Motor neuron (in vitro differentiated cells): ENCODE measurements around the gene RTEL1. TPM values are rescaled to one million over a fixed set of nuclear protein-coding genes. Genes with fewer than 3 reads are reported as not detected.
A peak's percentile ranks its signal among the peaks of the same experiment; 100 is the strongest.

ENCODE experiments used
- ATAC-seq, 8 experiments: fragments of 200-7000 bp; cut with Tn5 transposase; replicated peaks in 6 of 8; 2 replicates each; pipeline ENCODE4 v1.8.0; 2021; ENCODE audit warnings: mild to moderate bottlenecking in 8 of 8, moderate library complexity in 8 of 8
- H3K27ac ChIP-seq, 2 donors: fragments of 250-450 bp; sonication (Bioruptor Pico); 2 replicates each; pipeline ENCODE4 v1.9.0; 2021; ENCODE audit warnings: antibody characterized with exemption in 2 of 2, mild to moderate bottlenecking in 2 of 2, moderate library complexity in 1 of 2
- H3K4me1 ChIP-seq, 2 donors: fragments of 250-450 bp; sonication (Bioruptor Pico); replicated peaks in 1 of 2; 2 replicates each; pipeline ENCODE4 v1.6.1; 2021; ENCODE audit warnings: antibody characterized with exemption in 2 of 2, mild to moderate bottlenecking in 2 of 2, moderate library complexity in 1 of 2
- H3K4me3 ChIP-seq, 5 donors: fragments of 250-450 bp; sonication (Bioruptor Pico); 2 replicates each; pipeline ENCODE4 v1.9.0; 2021; ENCODE audit warnings: antibody characterized with exemption in 5 of 5, mild to moderate bottlenecking in 5 of 5, moderate library complexity in 4 of 5
- WGBS, 10 experiments: fragments of 450-650 bp; shearing (Covaris generic); methylation state at CpG; one replicate each; pipeline ENCODE4 v1.0.0; 2022; 5-methylcytosine and 5-hydroxymethylcytosine counted together
- in situ Hi-C, 9 experiments: fragments of 400-800 bp; cut with MboI; loops; one replicate each; pipeline ENCODE4 v1.15.0; 2021; ENCODE audit warnings: low sequenced_read_pairs in 9 of 9, low pct_unique_long_range_greater_than_20kb in 2 of 9; ENCODE audit not compliant: unreplicated experiment in 9 of 9
- total RNA-seq, 8 experiments: library from RNA; unstranded; fragments of 300-600 nt; gene quantifications; 2 replicates each; pipeline versions ENCODE4 v1.2.3 to v1.2.4, GENCODE V29; 2022

RTEL1 gene
- total RNA-seq, 8 experiments from 2014 or later, result 5.9 to 30.7 (median 11.0) TPM

- Histone ChIP-seq H3K27ac (no peak overlapping the region), H3K4me1 (no peaks in the 10 kb centered on the region), H3K4me3 (no peak overlapping the region)
- WGBS, 10 experiments, result 80 to 100% (median 92%) methylated on average over 1 to 4 of the region's 5 CpGs; no CpG with 5 or more reads in 7 of the 10 experiments
- no peak for ATAC-seq
- in situ Hi-C loops, result no loop called here
These were observed 73.3 kb downstream of the RTEL1 start for GRCh38 chr20:63731410-63731809.

GRCh38 chr20:63732118-63733095 is 74.3 kb downstream of the RTEL1 start:
- no peak overlapping the region for H3K27ac ChIP-seq
- no peak overlapping the region for H3K4me3 ChIP-seq
- in situ Hi-C loops, result no loop called here
- 50 to 100% (median 88%) methylated on average over 1 to 17 of the region's 38 CpGs; no CpG with 5 or more reads in 1 of the 10 experiments for WGBS, 10 experiments
- peaks cover 0 to 4% of the 10 kb centered on the region in 2 donors for H3K4me1 ChIP-seq
- no peak for ATAC-seq

- in situ Hi-C loops, result no loop called here
- peaks cover 2 to 11% of the 10 kb centered on the region in 2 donors for H3K4me1 ChIP-seq
- no peak overlapping the region for H3K27ac ChIP-seq
- 75 to 100% (median 100%) methylated on average over 1 to 2 of the region's 13 CpGs; no CpG with 5 or more reads in 7 of the 10 experiments for WGBS, 10 experiments
- no peak overlapping the region for H3K4me3 ChIP-seq
- no peak for ATAC-seq
These were observed 75.0 kb downstream of the RTEL1 start for GRCh38 chr20:63733117-63733516.

GRCh38 chr20:63733579-63734081 is 75.5 kb downstream of the RTEL1 start:
- Histone ChIP-seq H3K27ac (no peak overlapping the region), H3K4me1 (peaks cover 7 to 16% of the 10 kb centered on the region in 2 donors), H3K4me3 (no peak overlapping the region)
- in situ Hi-C loops, result no loop called here
- no peak for ATAC-seq
- WGBS, 10 experiments, result 60 to 100% (median 94%) methylated on average over 1 to 5 of the region's 18 CpGs; no CpG with 5 or more reads in 6 of the 10 experiments

GRCh38 chr20:63734111-63734945 is 76.2 kb downstream of the RTEL1 start:
- Histone ChIP-seq H3K27ac (no peak overlapping the region), H3K4me3 (no peak overlapping the region), H3K4me1 (peaks cover 8 to 18% of the 10 kb centered on the region in 2 donors)
- ATAC-seq, result no peak
- 87 to 100% (median 97%) methylated on average over 2 to 15 of the region's 25 CpGs; no CpG with 5 or more reads in 5 of the 10 experiments for WGBS, 10 experiments
- in situ Hi-C loops, result no loop called here

- ATAC-seq, result no peak
- peaks cover 8 to 18% of the 10 kb centered on the region in 2 donors for H3K4me1 ChIP-seq
- no peak overlapping the region for H3K4me3 ChIP-seq
- in situ Hi-C loops, result no loop called here
- H3K27ac ChIP-seq, result no peak overlapping the region
- 87 to 93% (median 93%) methylated on average over 2 to 20 of the region's 48 CpGs; no CpG with 5 or more reads in 6 of the 10 experiments for WGBS, 10 experiments
These were observed 77.1 kb downstream of the RTEL1 start for GRCh38 chr20:63734946-63735858.

GRCh38 chr20:63735859-63736718 is 78.0 kb downstream of the RTEL1 start, which contains the start of gene LIME1:
Gene LIME1, plus strand, starts transcription at chr20:63736664. Its CDS starts 886 bp downstream, at chr20:63737550.
- H3K27ac ChIP-seq, result no peak within 1 kb of the TSS
- WGBS, 10 experiments, result 89 to 100% (median 90%) methylated on average over 2 to 17 of the region's 31 CpGs; no CpG with 5 or more reads in 7 of the 10 experiments
- no peak within 1 kb of the TSS for H3K4me3 ChIP-seq
- in situ Hi-C loops, result no loop called here
- peaks cover 8 to 18% of the 10 kb centered on the region in 2 donors for H3K4me1 ChIP-seq
- no peak for ATAC-seq

- ATAC-seq, result no peak
- Histone ChIP-seq H3K4me3 (no peak overlapping the region), H3K4me1 (peaks cover 17 to 26% of the 10 kb centered on the region in 2 donors), H3K27ac (no peak overlapping the region)
- 73 to 100% methylated on average over 1 to 3 of the region's 30 CpGs; no CpG with 5 or more reads in 8 of the 10 experiments for WGBS, 10 experiments
- in situ Hi-C loops, result no loop called here
These were observed 79.0 kb downstream of the RTEL1 start for GRCh38 chr20:63736893-63737694.

GRCh38 chr20:63737695-63737944 is 79.5 kb downstream of the RTEL1 start:
- H3K4me1 ChIP-seq, result peaks cover 17 to 26% of the 10 kb centered on the region in 2 donors
- no CpG with 5 or more reads among the region's 26 CpGs for WGBS, 10 experiments
- no peak overlapping the region for H3K27ac ChIP-seq
- ATAC-seq, result no peak
- no peak overlapping the region for H3K4me3 ChIP-seq
- in situ Hi-C loops, result no loop called here

- Histone ChIP-seq H3K27ac (peak overlapping the region; percentile 74 to 94), H3K4me1 (peaks cover 17 to 26% of the 10 kb centered on the region in 2 donors), H3K4me3 (peak overlapping the region in 2 of 5 donors; percentile 42 to 56)
- ATAC-seq, result no peak
- 0 to 35% methylated on average over 1 to 6 of the region's 43 CpGs; no CpG with 5 or more reads in 8 of the 10 experiments for WGBS, 10 experiments
- in situ Hi-C loops, result no loop called here
These were observed 80.0 kb downstream of the RTEL1 start for GRCh38 chr20:63737945-63738686.
